ENCODE measurements around the gene EDDM3A.

The EDDM3A gene, protein sequence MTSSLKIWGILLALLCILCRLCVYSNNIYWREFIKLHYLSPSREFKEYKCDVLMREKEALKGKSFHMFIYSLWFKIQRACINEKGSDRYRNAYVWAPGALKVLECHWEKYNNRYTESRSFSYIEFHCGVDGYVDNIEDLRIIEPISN

DNA sequence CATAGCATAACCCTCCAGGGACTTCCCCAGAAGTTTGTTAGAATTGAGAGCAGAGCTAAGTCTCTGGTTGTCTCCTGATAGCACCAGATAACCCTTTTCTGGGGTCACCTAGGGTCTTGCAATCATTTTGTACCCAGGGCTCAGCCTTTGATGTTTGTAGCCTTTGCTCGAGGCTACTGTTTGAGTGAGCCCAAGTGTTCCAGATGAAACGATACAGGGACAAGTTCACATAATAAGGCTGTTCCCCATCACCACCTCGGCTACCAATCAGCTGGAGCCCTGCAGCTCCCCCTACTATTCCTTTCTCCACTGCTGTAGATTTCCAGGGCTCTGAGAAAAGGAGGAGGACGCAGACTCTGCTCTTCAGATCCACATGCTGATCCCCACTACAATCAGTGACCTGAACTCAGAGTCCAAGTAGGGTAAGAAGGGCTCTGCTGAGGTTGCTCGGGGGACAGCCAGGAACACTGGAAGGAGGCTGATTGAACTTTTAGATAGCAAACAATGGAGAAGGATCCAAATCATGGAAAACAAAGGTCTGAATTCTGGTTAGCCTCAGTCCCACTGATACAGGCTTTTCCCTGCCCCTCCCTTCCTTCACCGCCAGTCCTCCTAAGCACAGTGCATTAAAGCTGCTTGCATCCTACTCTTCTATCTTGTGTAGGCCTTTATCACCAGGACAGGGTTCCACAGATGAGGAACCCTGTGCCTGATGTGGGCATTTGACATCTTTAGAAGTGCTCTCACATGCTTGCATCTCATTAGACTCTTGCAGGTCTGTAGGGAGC is at the start of gene EDDM3A:
TSS of gene EDDM3A (plus strand) at position 317 of the 788 bp plus-strand sequence. CDS start 1,694 bp downstream, outside the sequence.
- Histone ChIP-seq H2AFZ (ENCODE audit: low read length) (no peak within 1 kb of the TSS), H3K9ac (ENCODE audit: low read length) (no peak within 1 kb of the TSS), H3K36me3 (replicated peaks; ENCODE audit: insufficient read depth, low read length) (no peaks in the 10 kb centered on the region), H3F3A (ENCODE audit: insufficient read depth, low read length) (no peaks in the 10 kb centered on the region), H3K9me2 (replicated peaks; ENCODE audit: insufficient read depth, low read length) (no peaks in the 10 kb centered on the region), H3K27me3 (replicated peaks; ENCODE audit: insufficient read depth, low read length) (no peaks in the 10 kb centered on the region), H3K9me3 (replicated peaks; ENCODE audit: insufficient read depth, low read length) (no peaks in the 10 kb centered on the region), H3K4me2 (ENCODE audit: low read depth, low read length) (no peak within 1 kb of the TSS), H3K79me2 (ENCODE audit: low read length) (no peaks in the 10 kb centered on the region), H3K4me3 (ENCODE audit: low read length) (no peak within 1 kb of the TSS), H3K4me1 (ENCODE audit: low read length) (no peaks in the 10 kb centered on the region), H3K27ac (ENCODE audit: low read length) (no peak within 1 kb of the TSS), H4K20me1 (ENCODE audit: insufficient read depth, low read length) (no peaks in the 10 kb centered on the region)
- no peak for TF ChIP-seq EZH2 (optimal IDR thresholded peaks at IDR 0.05; ENCODE audit: low read depth, low read length)
- TF ChIP-seq, protein P1, sequence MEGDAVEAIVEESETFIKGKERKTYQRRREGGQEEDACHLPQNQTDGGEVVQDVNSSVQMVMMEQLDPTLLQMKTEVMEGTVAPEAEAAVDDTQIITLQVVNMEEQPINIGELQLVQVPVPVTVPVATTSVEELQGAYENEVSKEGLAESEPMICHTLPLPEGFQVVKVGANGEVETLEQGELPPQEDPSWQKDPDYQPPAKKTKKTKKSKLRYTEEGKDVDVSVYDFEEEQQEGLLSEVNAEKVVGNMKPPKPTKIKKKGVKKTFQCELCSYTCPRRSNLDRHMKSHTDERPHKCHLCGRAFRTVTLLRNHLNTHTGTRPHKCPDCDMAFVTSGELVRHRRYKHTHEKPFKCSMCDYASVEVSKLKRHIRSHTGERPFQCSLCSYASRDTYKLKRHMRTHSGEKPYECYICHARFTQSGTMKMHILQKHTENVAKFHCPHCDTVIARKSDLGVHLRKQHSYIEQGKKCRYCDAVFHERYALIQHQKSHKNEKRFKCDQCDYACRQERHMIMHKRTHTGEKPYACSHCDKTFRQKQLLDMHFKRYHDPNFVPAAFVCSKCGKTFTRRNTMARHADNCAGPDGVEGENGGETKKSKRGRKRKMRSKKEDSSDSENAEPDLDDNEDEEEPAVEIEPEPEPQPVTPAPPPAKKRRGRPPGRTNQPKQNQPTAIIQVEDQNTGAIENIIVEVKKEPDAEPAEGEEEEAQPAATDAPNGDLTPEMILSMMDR (IDR thresholded peaks at IDR 0.05; ENCODE audit: low read length): no peak
- no peak for TF ChIP-seq EZH2phosphoT487 (IDR thresholded peaks at IDR 0.05; ENCODE audit: low read length)
- no peak for DNase-seq

DNA sequence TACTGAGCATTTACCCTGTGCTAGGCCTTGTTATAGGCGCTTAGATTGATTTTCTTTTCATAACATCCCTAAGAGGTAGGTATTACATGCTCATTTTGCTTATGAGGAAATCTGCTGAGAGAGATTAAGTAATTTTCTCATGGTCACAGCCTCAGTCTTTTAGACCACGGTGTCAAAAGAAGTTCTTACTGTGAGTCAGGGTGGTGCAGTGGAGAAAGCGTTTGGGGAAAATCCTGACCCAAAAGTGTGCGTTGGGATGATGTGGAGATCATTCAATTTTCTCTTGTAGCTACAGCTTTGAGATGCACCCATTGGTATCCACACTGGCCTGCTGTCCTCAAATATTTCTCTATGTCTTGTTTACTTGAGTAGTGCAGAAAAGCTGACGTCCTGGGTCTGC is 48.9 kb upstream of the EDDM3A start:
- H4K20me1 ChIP-seq (ENCODE audit: insufficient read depth, low read length): no peaks in the 10 kb centered on the region
- TF ChIP-seq EZH2 (optimal IDR thresholded peaks at IDR 0.05; ENCODE audit: low read depth, low read length): no peak
- TF ChIP-seq EZH2phosphoT487 (IDR thresholded peaks at IDR 0.05; ENCODE audit: low read length): no peak
- TF ChIP-seq, protein P1 (IDR thresholded peaks at IDR 0.05; ENCODE audit: low read length): no peak
- no peak for DNase-seq

GRCh38 chr14:20697273-20698017 is 48.2 kb upstream of the EDDM3A start:
- H3K9me3 ChIP-seq (replicated peaks; ENCODE audit: insufficient read depth, low read length): no peaks in the 10 kb centered on the region
- TF ChIP-seq EZH2phosphoT487 (IDR thresholded peaks at IDR 0.05; ENCODE audit: low read length): no peak
- TF ChIP-seq, protein P1 (IDR thresholded peaks at IDR 0.05; ENCODE audit: low read length): peak; percentile 62
- no peak overlapping the region for H3K9ac ChIP-seq (ENCODE audit: low read length)
- no peak overlapping the region for H3K4me2 ChIP-seq (ENCODE audit: low read depth, low read length)
- no peaks in the 10 kb centered on the region for H3K27me3 ChIP-seq (replicated peaks; ENCODE audit: insufficient read depth, low read length)
- no peak overlapping the region for H3K4me3 ChIP-seq (ENCODE audit: low read length)
- no peaks in the 10 kb centered on the region for H3K36me3 ChIP-seq (replicated peaks; ENCODE audit: insufficient read depth, low read length)
- H3K9me2 ChIP-seq (replicated peaks; ENCODE audit: insufficient read depth, low read length): no peaks in the 10 kb centered on the region
- H2AFZ ChIP-seq (ENCODE audit: low read length): no peak overlapping the region
- no peak overlapping the region for H3K27ac ChIP-seq (ENCODE audit: low read length)
- H3F3A ChIP-seq (ENCODE audit: insufficient read depth, low read length): no peaks in the 10 kb centered on the region
- peak; percentile 53 for DNase-seq
- H3K79me2 ChIP-seq (ENCODE audit: low read length): no peaks in the 10 kb centered on the region
- H3K4me1 ChIP-seq (ENCODE audit: low read length): no peaks in the 10 kb centered on the region
- no peaks in the 10 kb centered on the region for H4K20me1 ChIP-seq (ENCODE audit: insufficient read depth, low read length)

More for the DNA sequence above, 48.9 kb upstream of the EDDM3A start:
- Histone ChIP-seq H3K36me3 (replicated peaks; ENCODE audit: insufficient read depth, low read length) (no peaks in the 10 kb centered on the region), H3K27me3 (replicated peaks; ENCODE audit: insufficient read depth, low read length) (no peaks in the 10 kb centered on the region), H3K4me2 (ENCODE audit: low read depth, low read length) (no peak overlapping the region), H3K9me2 (replicated peaks; ENCODE audit: insufficient read depth, low read length) (no peaks in the 10 kb centered on the region), H3K9me3 (replicated peaks; ENCODE audit: insufficient read depth, low read length) (no peaks in the 10 kb centered on the region), H3K79me2 (ENCODE audit: low read length) (no peaks in the 10 kb centered on the region), H3F3A (ENCODE audit: insufficient read depth, low read length) (no peaks in the 10 kb centered on the region), H3K4me3 (ENCODE audit: low read length) (no peak overlapping the region), H3K4me1 (ENCODE audit: low read length) (no peaks in the 10 kb centered on the region), H2AFZ (ENCODE audit: low read length) (no peak overlapping the region), H3K9ac (ENCODE audit: low read length) (no peak overlapping the region), H3K27ac (ENCODE audit: low read length) (no peak overlapping the region)
